Stimulated activated CD4-positive, alpha-beta T cell treated with anti-CD3 and anti-CD28 coated beads, TNF-alpha, amount 100 ng/mL, for 48 hours (primary cell): Measurements from ENCODE around the gene ALOXE3.
"Not testable (repeated sequence)": the region's sequence is repeated elsewhere in the genome, so short reads cannot be mapped to it uniquely, and the experiment has no call there.

Source experiments
- DNase-seq, 3 donors: peaks; one replicate each; pipeline ENCODE4 v3.0.0-alpha.2; 2020; ENCODE audit warnings: low read depth in 3 of 3

Gene ALOXE3

DNA sequence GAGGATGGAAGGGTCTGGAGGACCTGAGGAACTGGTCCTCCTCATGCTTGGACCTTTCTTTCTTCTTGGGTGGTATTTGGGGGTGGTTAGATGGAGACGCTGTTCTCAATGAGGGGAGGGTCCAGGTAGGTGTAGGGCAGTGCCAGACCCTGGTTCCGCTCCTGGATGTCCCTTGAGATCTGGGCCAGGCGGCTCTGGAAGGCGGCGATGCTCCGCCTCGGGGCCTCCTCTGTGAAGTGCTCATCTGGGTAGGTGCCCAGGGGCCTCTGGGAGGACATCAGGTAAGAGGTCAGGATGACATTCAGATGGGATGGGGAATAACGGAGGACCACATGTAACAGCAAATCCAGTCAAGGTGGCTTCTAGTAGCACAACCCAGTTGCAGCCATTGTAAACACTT lies 21.8 kb downstream of the ALOXE3 start:
- DNase-seq: no peak

DNA sequence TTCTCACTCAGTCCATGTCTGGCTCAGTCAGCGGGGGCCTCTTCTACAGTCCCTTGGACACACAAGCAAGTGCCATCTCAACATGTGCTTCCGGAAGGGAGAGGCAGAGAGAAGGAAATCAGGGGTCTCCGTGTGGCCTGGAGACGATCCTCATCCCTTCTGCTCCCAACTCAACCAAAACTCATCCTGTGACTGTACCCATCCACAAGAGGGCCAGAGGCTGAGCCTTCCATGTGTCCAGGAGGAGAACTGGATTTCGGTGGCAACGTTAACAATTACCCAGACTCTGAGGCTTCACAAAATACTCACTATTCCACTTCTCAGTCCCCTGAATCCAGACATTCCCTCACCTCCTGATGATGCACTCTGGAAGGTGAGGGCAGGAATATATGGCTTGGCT lies 23.0 kb downstream of the ALOXE3 start:
- DNase-seq: no peak

DNA sequence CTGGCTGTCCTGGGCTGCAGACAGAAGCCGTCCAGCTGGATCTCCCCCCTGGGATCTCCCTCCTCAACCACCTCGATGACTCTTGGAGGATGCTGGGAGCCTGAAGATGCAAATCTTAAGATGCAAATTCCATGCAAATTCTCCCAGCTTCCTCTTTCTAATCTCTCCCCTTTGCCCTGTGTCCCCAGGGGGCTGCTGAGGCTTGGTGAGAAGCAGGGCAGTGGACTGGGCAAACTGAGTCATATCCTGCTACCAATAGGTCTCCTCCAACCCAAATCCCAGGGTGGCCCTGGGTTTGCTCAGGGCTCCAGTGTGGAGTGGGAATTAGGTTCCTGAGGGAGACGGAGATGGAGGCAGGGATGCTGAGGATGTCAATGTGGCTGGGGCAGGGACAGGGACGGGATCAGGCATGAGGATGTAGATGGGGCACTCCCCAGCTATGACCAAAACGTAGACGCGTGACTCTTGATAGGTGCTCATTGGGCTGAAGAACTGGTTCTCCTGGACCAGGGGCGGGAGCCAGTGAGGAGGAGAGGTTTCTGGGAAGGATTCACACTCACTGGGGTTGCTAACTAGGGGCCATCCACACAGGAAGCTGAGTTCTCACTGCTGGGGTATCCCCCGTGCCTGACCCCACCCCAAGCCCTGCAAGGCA lies 27.2 kb downstream of the ALOXE3 start:
- no peak for DNase-seq

DNA sequence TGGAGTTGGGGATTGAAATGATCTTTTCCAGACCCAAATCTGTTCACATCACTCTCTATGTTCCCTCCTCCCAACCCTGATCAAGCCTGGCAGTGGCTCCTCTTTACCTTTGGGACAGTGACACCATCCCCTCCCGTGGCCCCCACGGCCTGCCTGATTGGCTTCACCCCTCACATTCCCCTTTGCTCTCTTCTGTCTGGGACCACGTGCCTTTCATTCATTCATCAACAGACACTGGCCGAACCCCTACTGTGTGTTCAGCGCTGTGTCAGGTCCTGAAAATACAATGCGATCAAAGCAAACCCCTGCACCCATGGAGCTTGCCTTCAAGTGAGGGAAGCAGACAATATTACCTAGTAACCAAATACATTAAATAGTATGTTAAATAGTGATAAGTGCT lies 28.6 kb downstream of the ALOXE3 start:
- DNase-seq: no peak

GRCh38 chr17:8087952-8088230 lies 30.4 kb downstream of the ALOXE3 start:
- no peak for DNase-seq

DNA sequence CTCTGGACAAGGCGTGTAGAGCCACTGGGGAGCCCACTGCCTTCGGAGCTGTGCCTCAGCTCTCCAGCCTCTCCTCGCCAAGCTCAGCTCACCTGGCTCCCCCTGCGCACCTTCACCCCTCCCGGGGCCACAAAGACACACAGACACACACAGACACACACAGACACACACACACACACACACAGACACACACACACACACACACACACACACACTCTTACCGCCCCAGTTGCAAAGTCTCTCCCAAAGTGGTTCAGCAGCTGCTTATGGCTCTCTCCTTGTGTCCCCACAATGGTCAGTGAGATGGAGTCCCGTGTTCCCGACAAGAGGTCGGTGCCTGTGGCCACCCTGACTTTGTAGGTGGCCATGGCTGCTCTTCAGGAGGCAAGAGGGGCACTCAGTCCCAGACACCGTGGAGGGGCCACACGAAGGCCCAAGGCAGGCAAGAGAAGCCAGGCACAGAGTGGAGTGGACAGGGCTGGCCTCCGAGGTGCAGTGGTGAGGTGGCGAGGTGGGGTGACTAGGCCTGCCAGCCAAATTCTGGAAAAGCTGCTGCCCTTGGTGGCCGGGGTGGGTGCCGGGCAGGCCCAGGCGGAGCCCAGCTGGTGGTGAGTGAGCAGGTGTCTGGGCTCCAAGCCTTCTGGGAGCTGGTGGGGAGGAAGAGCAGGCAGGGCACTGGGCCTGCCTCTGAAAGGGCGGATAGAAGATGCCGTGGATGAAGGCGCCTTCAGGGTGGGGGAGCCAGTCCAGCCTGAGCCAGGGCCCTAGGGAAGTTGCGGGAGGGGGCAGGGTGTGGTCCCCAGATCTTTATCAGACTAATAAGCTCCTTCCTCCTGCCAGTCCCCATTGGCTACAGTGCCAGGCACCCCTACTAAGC lies 31.0 kb downstream of the ALOXE3 start, which contains the start of gene ALOX12B:
Gene ALOX12B (minus strand): TSS at position 642 of the 877 bp plus-strand sequence. CDS start 274 bp downstream, at position 368.
- no peak for DNase-seq

DNA sequence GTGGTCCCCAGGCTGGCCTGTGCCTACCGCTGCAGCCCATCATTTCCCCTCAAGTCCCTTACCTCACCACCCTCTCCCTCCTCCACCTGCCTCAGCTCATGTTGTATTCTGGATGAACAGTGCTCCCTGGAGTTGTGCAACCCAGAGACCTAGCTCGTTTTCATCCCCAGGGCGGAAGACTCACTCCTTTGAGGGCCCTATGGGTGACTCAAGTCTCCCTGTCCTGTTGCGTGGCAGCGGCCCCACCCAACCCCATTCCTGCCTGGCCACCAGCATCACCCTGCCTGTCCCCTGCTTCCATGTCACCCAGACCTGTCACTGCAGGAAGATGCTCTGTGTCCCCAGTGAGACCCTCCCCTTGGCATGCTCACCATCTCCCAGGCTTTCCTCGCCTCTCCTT lies 34.1 kb downstream of the ALOXE3 start:
- DNase-seq: no peak

GRCh38 chr17:8082292-8082691 lies 36.0 kb downstream of the ALOXE3 start:
- DNase-seq: no peak

GRCh38 chr17:8081876-8082275 lies 36.4 kb downstream of the ALOXE3 start:
- no peak for DNase-seq

DNA sequence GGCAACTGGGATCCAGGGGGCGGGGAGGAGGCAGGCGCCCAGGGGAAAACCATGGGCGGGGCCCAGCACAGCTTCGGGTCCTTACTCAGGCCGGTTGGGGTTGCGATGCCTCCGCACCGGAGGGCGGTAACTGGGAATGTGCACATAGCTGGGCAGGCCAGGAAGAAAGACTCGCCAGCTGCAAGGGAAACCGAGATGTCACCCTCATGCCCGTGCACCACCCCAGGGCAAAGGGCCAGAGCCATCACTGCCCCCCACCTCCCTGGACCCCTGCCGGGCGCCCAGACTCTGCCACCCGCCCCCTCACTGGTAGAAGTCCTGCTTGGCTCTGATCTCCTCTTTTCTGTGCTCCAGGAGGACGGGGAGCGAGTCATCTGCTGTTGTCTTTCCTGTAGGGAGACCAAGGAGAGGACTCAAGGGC lies 37.5 kb downstream of the ALOXE3 start:
- no peak for DNase-seq

GRCh38 chr17:8080208-8080798 lies 38.0 kb downstream of the ALOXE3 start:
- DNase-seq: no peak

- peak; percentile 66 to 72 (median 69) for DNase-seq
Measured at GRCh38 chr17:8079291-8080207, 38.8 kb downstream of the ALOXE3 start.

- DNase-seq: not testable (repeated sequence)
Measured at GRCh38 chr17:8077939-8078338, 40.4 kb downstream of the ALOXE3 start.

GRCh38 chr17:8076502-8077266 lies 41.6 kb downstream of the ALOXE3 start:
- DNase-seq: no peak

DNA sequence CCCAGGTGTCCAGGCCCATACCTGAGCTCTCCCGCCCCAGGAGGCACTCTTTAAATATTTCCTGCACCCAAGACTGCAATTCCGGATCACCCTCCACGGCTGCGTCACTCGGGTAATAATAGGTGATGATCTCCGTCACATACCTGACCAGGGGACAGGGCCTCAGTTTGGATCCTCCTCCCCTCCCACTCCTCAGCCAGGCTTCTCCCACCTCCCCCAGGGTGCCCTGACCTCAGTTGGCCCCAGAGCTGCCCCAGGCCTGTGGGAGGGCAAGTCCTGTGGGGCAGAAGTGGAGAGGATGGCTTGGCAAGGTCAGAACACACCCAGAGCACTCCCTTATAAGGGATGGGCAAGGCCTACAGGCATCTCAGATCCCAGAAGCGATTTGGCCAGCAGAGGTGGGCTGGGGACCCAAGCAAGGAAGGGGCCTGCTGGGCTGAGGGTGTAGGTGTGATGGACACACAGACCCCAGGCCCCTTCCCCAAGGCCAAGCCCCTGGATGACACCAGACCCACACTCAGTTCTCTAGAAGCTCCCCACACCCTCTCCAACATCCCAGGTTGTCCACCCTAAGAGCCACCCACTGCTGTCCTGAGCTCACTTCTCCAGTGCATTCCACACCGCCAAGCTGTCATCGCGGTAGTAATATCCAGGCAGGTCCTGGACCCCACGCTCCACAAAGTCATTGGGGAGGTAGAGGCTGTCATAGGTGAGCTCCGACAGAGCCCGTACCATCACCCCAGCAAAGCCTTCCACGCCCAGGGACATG lies 42.6 kb downstream of the ALOXE3 start:
- DNase-seq: no peak

DNA sequence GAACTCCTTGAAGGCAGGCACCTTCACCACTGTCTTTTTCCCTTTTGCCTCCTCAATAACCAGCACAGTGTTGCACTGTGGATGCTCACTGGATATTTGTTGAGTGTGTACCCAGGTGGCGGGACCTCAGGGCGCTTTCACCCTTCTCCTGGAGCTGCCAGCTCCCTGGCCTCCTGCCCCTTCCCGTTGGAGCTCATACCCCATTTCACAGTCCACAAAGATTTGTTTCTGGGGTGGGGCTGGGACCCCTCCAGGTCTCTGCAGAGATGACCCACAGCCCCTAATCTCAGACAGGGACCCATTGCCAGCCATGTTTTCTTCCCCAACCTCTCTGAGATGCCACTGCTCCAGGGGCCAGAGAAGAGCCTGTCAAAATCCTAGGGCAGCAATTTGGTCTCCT lies 43.2 kb downstream of the ALOXE3 start:
- DNase-seq: no peak

- DNase-seq: no peak
Measured at GRCh38 chr17:8074554-8074953, 43.8 kb downstream of the ALOXE3 start.

- peak; percentile 70 to 82 (median 72) for DNase-seq
Measured at GRCh38 chr17:8073627-8074484, 44.5 kb downstream of the ALOXE3 start.

DNA sequence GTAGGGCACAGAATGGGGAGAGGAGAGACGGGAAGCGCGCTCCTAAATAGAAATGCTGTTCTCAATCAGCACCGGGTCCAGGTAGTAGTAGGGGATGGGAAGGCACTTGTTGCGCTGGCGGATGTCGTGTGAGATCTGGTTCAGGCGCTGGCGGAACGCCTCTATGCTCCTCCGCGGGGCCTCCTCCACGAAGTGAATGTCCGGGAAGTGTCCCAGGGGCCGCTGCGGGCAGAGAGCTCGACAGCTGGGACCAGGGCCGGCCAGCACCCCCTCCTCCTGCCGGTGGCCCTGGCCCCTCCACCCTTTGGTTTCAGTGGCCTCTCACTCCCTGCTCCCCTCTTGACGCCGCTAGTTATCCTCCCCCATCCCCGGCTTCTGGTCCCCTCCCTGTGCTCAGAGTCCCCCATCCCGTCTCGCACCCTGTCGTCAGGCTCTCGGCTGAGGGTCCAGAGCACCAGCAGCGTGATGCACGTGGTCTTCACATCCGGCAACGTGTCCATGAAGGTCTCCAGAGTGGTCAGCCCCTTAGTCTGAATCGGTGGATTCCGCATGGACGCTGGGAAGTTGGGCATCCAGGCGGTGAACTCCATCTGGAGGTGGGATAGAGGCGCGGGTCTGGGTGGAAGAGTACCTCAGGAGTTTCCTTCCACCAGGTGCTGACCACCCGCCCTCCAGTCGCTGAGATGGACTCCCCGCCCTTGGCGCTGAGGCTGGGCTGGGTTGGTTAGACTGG lies 45.4 kb downstream of the ALOXE3 start:
- peak in 1 of 3 donors; percentile 30 for DNase-seq
